Testis (tissue), 3 donors: ENCODE results near the gene RANBP6. TPM values are rescaled to one million over a fixed set of nuclear protein-coding genes. Genes with fewer than 3 reads are reported as not detected.

Source experiments
- DNase-seq: peaks from one replicate; pipeline ENCODE4 v3.0.0-alpha.2; 2019
- H3K27ac ChIP-seq, 2 donors: fragments of 200-600 bp; sonication (generic); one replicate each; pipeline ENCODE4 v1.5.1; 2019
- H3K27me3 ChIP-seq: fragments of 200-600 bp; sonication (generic); one replicate; pipeline ENCODE4 v1.5.1; 2019
- H3K36me3 ChIP-seq: fragments of 200-600 bp; sonication (generic); one replicate; pipeline ENCODE4 v1.5.1; 2017; ENCODE audit warnings: low read depth; ENCODE audit errors: missing control alignments
- H3K4me1 ChIP-seq: fragments of 200-600 bp; sonication (generic); one replicate; pipeline ENCODE4 v1.5.1; 2019
- H3K4me3 ChIP-seq, 2 donors: fragments of 200-600 bp; sonication (generic); one replicate each; pipeline ENCODE4 v1.5.1; 2017 to 2019
- H3K9me3 ChIP-seq: fragments of 200-600 bp; sonication (generic); one replicate; pipeline ENCODE4 v1.5.1; 2017
- CTCF ChIP-seq, 3 experiments: fragments of 450-650 bp in 2 of 3; fragments of 200-600 bp in 1 of 3; sonication (generic) in 1 of 3; IDR thresholded peaks; one replicate each; pipeline ENCODE4 v1.5.1; 2016 to 2019; ENCODE audit warnings: antibody characterized with exemption in 3 of 3, mild to moderate bottlenecking in 2 of 3, moderate library complexity in 1 of 3
- POLR2A ChIP-seq: fragments of 450-650 bp; IDR thresholded peaks from one replicate; pipeline ENCODE4 v1.6.1; 2017; ENCODE audit warnings: antibody characterized with exemption, mild to moderate bottlenecking, moderate library complexity
- WGBS, 2 donors: methylation state at CpG; one replicate each; pipeline ENCODE4 v1.1.5; 2018; 5-methylcytosine and 5-hydroxymethylcytosine counted together
- intact Hi-C: fragments of 100-400 bp; cut with DNase I; formaldehyde crosslinking; loops from one replicate; pipeline ENCODE4 v1.15.1; 2023; ENCODE audit warnings: low total_unique reads
- polyA plus RNA-seq: library from polyadenylated mRNA; stranded (reverse); fragments of 350-450 nt; fragmentation: Illumina TruSeq; extraction: RNeasy Lipid Tissue Mini Kit (QIAGEN cat#74804); gene quantifications from one replicate; pipeline ENCODE4 v1.2.3, GENCODE V29; 2014; ENCODE audit warnings: low read depth, low replicate concordance; ENCODE audit not compliant: insufficient read depth
- total RNA-seq, 2 donors: library from RNA; depleted of rRNA; stranded (reverse); fragments of >200 nt; gene quantifications; one replicate each; pipeline ENCODE4 v1.2.3, GENCODE V29; 2016

RANBP6 gene
- total and polyA plus RNA-seq, 3 donors from 2014 or later: 6.9 to 16.0 (median 13.8) TPM

- 1% methylated on average over 27 to 38 of the region's 40 CpGs for WGBS, 2 donors
- Histone ChIP-seq H3K27ac (peak overlapping the region; percentile 99 to 100), H3K4me3 (peak overlapping the region; percentile 94 to 98), H3K9me3 (no peaks in the 10 kb centered on the region), H3K36me3 (no peaks in the 10 kb centered on the region), H3K27me3 (no peaks in the 10 kb centered on the region), H3K4me1 (peaks cover 5% of the 10 kb centered on the region)
- DNase-seq: peak; percentile 97
- TF ChIP-seq CTCF (IDR thresholded peaks at IDR 0.05) (no peak), POLR2A (no peak)
- intact Hi-C loops: no loop called here
These were observed 7.0 kb downstream of the RANBP6 start for GRCh38 chr9:6008169-6008979.

DNA sequence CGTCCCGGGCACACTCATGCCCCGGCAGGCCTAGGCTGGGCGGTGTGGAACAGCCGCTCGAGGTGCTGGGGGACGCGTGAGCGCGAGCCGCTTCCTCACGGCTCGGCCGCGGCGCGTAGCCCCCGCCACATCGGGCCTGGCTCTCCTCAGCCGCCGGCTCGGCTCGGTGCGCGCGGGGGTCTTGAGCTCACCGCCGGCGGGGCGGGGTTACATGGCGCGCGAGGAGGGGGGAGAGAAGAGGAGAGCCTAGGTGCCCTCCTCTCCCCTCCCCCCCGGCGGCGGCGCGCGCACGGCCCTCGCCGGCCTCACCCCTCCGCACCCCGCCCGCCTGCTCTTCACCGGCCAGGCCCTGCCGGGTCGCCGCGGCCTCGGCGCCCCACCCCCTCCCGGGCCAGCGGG is 7.7 kb downstream of the RANBP6 start:
- no peak for TF ChIP-seq POLR2A
- TF ChIP-seq CTCF (IDR thresholded peaks at IDR 0.05): no peak
- peak overlapping the region; percentile 99 to 100 for H3K27ac ChIP-seq
- H3K36me3 ChIP-seq: no peaks in the 10 kb centered on the region
- H3K4me1 ChIP-seq: peaks cover 4% of the 10 kb centered on the region
- H3K27me3 ChIP-seq: no peaks in the 10 kb centered on the region
- 0 to 5% methylated on average over 7 to 26 of the region's 54 CpGs for WGBS, 2 donors
- intact Hi-C loops: no loop called here
- DNase-seq: peak; percentile 90
- no peaks in the 10 kb centered on the region for H3K9me3 ChIP-seq
- H3K4me3 ChIP-seq: peak overlapping the region; percentile 94 to 98

- Histone ChIP-seq H3K36me3 (no peaks in the 10 kb centered on the region), H3K27me3 (no peaks in the 10 kb centered on the region), H3K27ac (peak overlapping the region; percentile 99 to 100), H3K4me1 (peaks cover 4% of the 10 kb centered on the region), H3K4me3 (peak overlapping the region; percentile 94 to 98), H3K9me3 (no peaks in the 10 kb centered on the region)
- 0% methylated on average over 27 to 54 of the region's 59 CpGs for whole genome bisulfite sequencing, 2 donors
- peak; percentile 93 for DNase-seq
- TF ChIP-seq CTCF (IDR thresholded peaks at IDR 0.05): no peak
- TF ChIP-seq POLR2A: no peak
- intact Hi-C loops: no loop called here
These were observed 8.2 kb downstream of the RANBP6 start for GRCh38 chr9:6007058-6007769.

- WGBS, 2 donors: 1% methylated on average over 13 of the region's 13 CpGs
- TF ChIP-seq CTCF (IDR thresholded peaks at IDR 0.05): no peak
- no peak for TF ChIP-seq POLR2A
- peak overlapping the region; percentile 99 to 100 for H3K27ac ChIP-seq
- no peaks in the 10 kb centered on the region for H3K36me3 ChIP-seq
- H3K27me3 ChIP-seq: no peaks in the 10 kb centered on the region
- no peak for DNase-seq
- H3K4me1 ChIP-seq: peaks cover 4% of the 10 kb centered on the region
- H3K9me3 ChIP-seq: no peaks in the 10 kb centered on the region
- peak overlapping the region; percentile 94 to 98 for H3K4me3 ChIP-seq
- intact Hi-C loops: no loop called here
These were observed 8.7 kb downstream of the RANBP6 start for GRCh38 chr9:6006749-6007057.
